NCI-H748 treated with DMSO at 0.1 percent for 48 hours (cell line): ENCODE measurements around the gene CGB2.

Experiments
- DNase-seq: peaks from one replicate; lab custom pipeline; 2025; lab: John Stamatoyannopoulos, UW

The CGB2 gene

GRCh38 chr19:49067554-49067953 lies 35.9 kb downstream of the CGB2 start:
- DNase-seq: no peak

GRCh38 chr19:49069026-49069425 lies 37.3 kb downstream of the CGB2 start:
- DNase-seq: no peak

DNA sequence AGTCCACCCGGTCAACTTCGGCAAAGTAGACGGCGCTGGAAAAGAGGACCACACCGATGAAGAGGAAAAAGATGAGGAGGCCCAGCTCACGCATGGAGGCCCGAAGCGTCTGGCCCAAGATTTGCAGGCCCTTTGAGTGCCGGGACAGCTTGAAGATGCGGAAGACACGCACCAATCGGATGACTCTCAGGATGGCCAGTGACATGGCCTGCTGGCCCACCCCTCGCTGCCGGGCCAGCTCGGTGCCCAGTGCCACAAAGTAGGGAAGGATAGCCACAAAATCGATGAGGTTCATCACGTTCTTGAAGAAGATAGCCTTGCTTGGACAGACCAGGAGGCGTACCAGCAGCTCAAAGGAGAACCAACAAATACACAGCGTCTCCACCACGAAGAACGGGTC lies 38.7 kb downstream of the CGB2 start:
- DNase-seq: no peak

GRCh38 chr19:49071860-49072547 lies 40.3 kb downstream of the CGB2 start:
- no peak for DNase-seq

GRCh38 chr19:49073514-49074378 lies 42.1 kb downstream of the CGB2 start:
- DNase-seq: no peak

- peak; percentile 24 for DNase-seq
These were observed 43.2 kb downstream of the CGB2 start for GRCh38 chr19:49074869-49075268.

DNA sequence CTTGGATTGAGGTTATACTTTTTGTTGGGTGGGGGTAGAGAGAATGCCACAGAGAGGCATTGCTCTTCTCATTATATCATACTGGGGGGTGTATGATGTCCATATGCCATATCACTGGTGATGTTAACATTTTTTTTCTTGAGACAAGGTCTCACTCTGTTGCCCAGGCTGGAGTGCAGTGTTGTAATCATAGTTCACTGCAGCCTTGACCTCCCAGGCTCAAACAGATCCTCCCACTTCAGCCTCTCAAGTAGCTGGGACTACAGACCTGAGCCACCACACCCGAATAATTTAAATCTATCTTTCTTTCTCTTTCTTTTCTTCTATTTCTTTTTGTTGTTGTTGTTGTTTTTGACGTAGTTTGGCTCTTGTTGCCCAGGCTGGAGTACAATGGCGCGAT lies 48.7 kb downstream of the CGB2 start:
- DNase-seq: no peak

- DNase-seq: no peak
These were observed 49.6 kb downstream of the CGB2 start for GRCh38 chr19:49081273-49081672.
